Neural progenitor cell (in vitro differentiated cells): ENCODE results near the gene ZFYVE19. TPM values are rescaled to one million over a fixed set of nuclear protein-coding genes. Genes with fewer than 3 reads are reported as not detected.

Experiments used
- DNase-seq: peaks from one replicate; pipeline ENCODE4 v3.0.0-alpha.2; 2016; ENCODE audit warnings: low spot score
- H2AFZ ChIP-seq: fragments of 200-600 bp; sonication (generic); replicated peaks from 2 replicates; pipeline ENCODE4 v1.6.1; 2016; ENCODE audit warnings: antibody characterized with exemption
- H3F3A ChIP-seq: fragments of 200-600 bp; sonication (generic); 2 replicates; pipeline ENCODE4 v1.6.1; 2016; ENCODE audit warnings: antibody characterized with exemption, low read depth
- H3K27ac ChIP-seq: fragments of 200-600 bp; sonication (generic); 2 replicates; pipeline ENCODE4 v1.5.1; 2016; ENCODE audit warnings: mild to moderate bottlenecking
- H3K27me3 ChIP-seq: fragments of 200-600 bp; sonication (generic); 2 replicates; pipeline ENCODE4 v1.6.1; 2016; ENCODE audit warnings: mild to moderate bottlenecking, moderate library complexity
- H3K36me3 ChIP-seq: fragments of 200-600 bp; sonication (generic); 2 replicates; pipeline ENCODE4 v1.5.1; 2016
- H3K4me1 ChIP-seq: fragments of 200-600 bp; sonication (generic); 2 replicates; pipeline ENCODE4 v1.6.1; 2016; ENCODE audit warnings: mixed run types
- H3K4me2 ChIP-seq: fragments of 200-600 bp; sonication (generic); 2 replicates; pipeline ENCODE4 v1.6.1; 2016
- H3K4me3 ChIP-seq: fragments of 200-600 bp; sonication (generic); 2 replicates; pipeline ENCODE4 v1.5.1; 2016
- H3K79me2 ChIP-seq: fragments of 200-600 bp; sonication (generic); 2 replicates; pipeline ENCODE4 v1.6.1; 2016; ENCODE audit warnings: low read depth
- H3K9ac ChIP-seq: fragments of 200-600 bp; sonication (generic); 2 replicates; pipeline ENCODE4 v1.6.1; 2016
- H3K9me3 ChIP-seq: fragments of 200-600 bp; sonication (generic); 2 replicates; pipeline ENCODE4 v1.5.1; 2016; ENCODE audit warnings: low read depth
- H4K20me1 ChIP-seq: fragments of 200-600 bp; sonication (generic); 2 replicates; pipeline ENCODE4 v1.6.1; 2016; ENCODE audit warnings: low read depth
- H3K27ac Mint-ChIP-seq: 3 replicates; pipeline ENCODE4 v1.8.0; 2021; ENCODE audit warnings: mixed read lengths
- H3K27me3 Mint-ChIP-seq: 2 replicates; pipeline ENCODE4 v1.8.0; 2022; ENCODE audit warnings: low read depth, mild to moderate bottlenecking, inconsistent platforms, moderate library complexity, mixed read lengths; ENCODE audit not compliant: insufficient read depth
- H3K36me3 Mint-ChIP-seq: 3 replicates; pipeline ENCODE4 v1.8.0; 2021; ENCODE audit warnings: mixed read lengths
- H3K4me1 Mint-ChIP-seq: 3 replicates; pipeline ENCODE4 v1.8.0; 2021; ENCODE audit warnings: mixed read lengths
- H3K4me3 Mint-ChIP-seq: 3 replicates; pipeline ENCODE4 v1.8.0; 2021; ENCODE audit warnings: mild to moderate bottlenecking, moderate library complexity, mixed read lengths
- H3K9me3 Mint-ChIP-seq: 3 replicates; pipeline ENCODE4 v1.8.0; 2020; ENCODE audit warnings: mixed read lengths
- CTCF ChIP-seq: fragments of 200-600 bp; sonication (generic); IDR thresholded peaks from 2 replicates; pipeline ENCODE4 v1.5.1; 2017; ENCODE audit warnings: antibody characterized with exemption, mild to moderate bottlenecking
- EZH2 ChIP-seq: fragments of 200-600 bp; sonication (generic); IDR thresholded peaks from 2 replicates; pipeline ENCODE4 v1.6.1; 2017; ENCODE audit warnings: antibody characterized with exemption, mild to moderate bottlenecking, moderate library complexity
- EZH2phosphoT487 ChIP-seq: fragments of 200-600 bp; sonication (generic); IDR thresholded peaks from 2 replicates; pipeline ENCODE4 v1.6.1; 2017; ENCODE audit warnings: antibody characterized with exemption
- total RNA-seq: library from RNA; depleted of rRNA; stranded (reverse); fragments of >200 nt; gene quantifications from 2 replicates; pipeline ENCODE4 v1.2.3, GENCODE V29; 2015; ENCODE audit warnings: low replicate concordance

The ZFYVE19 gene
- total RNA-seq, 1 donor from 2014 or later, result 19.3 TPM

GRCh38 chr15:40843261-40843884 lies 36.5 kb downstream of the ZFYVE19 start:
- no peaks in the 10 kb centered on the region for H3K9me3 ChIP-seq
- peak overlapping the region; percentile 85 for H3K4me2 ChIP-seq
- H3K27me3 ChIP-seq, result peaks cover 40% of the 10 kb centered on the region
- Mint-ChIP-seq H3K9me3 (no peaks in the 10 kb centered on the region), H3K4me3 (peak overlapping the region; percentile 82), H3K27ac (no peak overlapping the region), H3K27me3 (peaks cover 38% of the 10 kb centered on the region), H3K4me1 (peaks cover 22% of the 10 kb centered on the region), H3K36me3 (no peaks in the 10 kb centered on the region)
- H3K27ac ChIP-seq, result no peak overlapping the region
- H4K20me1 ChIP-seq, result no peaks in the 10 kb centered on the region
- no peaks in the 10 kb centered on the region for H3K36me3 ChIP-seq
- TF ChIP-seq EZH2phosphoT487 (no peak), CTCF (no peak), EZH2 (no peak)
- peak overlapping the region; percentile 76 for H3K4me3 ChIP-seq
- H2AFZ ChIP-seq, result peak overlapping the region; percentile 77
- H3K4me1 ChIP-seq, result peaks cover 12% of the 10 kb centered on the region
- H3K9ac ChIP-seq, result no peak overlapping the region
- peaks cover 20% of the 10 kb centered on the region for H3F3A ChIP-seq
- DNase-seq, result no peak
- H3K79me2 ChIP-seq, result no peaks in the 10 kb centered on the region

DNA sequence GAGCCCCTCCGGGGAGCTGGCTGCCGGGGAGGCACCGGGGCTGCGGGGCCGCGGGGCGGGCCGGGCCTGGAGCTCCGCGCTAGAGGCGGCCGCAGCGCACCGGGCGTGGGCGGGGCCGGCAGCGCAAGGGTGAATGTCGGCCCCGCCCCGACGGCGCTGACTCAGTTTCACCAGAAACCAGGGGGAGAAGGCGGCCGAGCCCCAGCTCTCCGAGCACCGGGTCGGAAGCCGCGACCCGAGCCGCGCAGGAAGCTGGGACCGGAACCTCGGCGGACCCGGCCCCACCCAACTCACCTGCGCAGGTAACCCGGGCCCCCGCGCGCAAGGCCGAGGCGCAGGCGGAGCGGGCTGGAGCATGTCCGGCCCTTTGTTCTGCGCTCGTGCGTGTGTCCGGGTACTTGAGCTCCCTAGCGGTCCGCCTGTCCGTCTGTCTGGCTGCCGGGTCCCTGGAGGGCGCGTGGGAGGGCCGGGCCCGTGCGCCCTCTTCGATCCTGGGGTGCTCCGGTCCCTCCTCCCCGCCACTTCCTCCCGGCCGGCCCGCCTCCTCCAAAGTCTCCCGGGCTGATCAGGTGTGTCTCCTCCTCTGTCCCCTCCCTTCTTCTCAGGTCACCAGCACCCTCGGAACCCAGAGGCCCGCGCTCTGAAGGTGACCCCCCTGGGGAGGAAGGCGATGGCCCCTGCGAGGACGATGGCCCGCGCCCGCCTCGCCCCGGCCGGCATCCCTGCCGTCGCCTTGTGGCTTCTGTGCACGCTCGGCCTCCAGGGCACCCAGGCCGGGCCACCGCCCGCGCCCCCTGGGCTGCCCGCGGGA lies 37.2 kb downstream of the ZFYVE19 start, which contains the start of gene SPINT1:
Gene SPINT1 (plus strand): TSS at position 164 of the 811 bp plus-strand sequence. CDS start 507 bp downstream, at position 671.
- Histone ChIP-seq H3K36me3 (no peaks in the 10 kb centered on the region), H3K9ac (no peak within 1 kb of the TSS), H3F3A (peaks cover 20% of the 10 kb centered on the region), H2AFZ (peak within 1 kb of the TSS; percentile 77), H4K20me1 (no peaks in the 10 kb centered on the region), H3K4me3 (peak within 1 kb of the TSS; percentile 76), H3K4me2 (peak within 1 kb of the TSS; percentile 85), H3K27me3 (peaks cover 40% of the 10 kb centered on the region), H3K4me1 (peaks cover 12% of the 10 kb centered on the region), H3K27ac (no peak within 1 kb of the TSS), H3K79me2 (no peaks in the 10 kb centered on the region), H3K9me3 (no peaks in the 10 kb centered on the region)
- peak; percentile 74 for DNase-seq
- Mint-ChIP-seq H3K36me3 (no peaks in the 10 kb centered on the region), H3K4me1 (peaks cover 22% of the 10 kb centered on the region), H3K9me3 (no peaks in the 10 kb centered on the region), H3K27me3 (peaks cover 38% of the 10 kb centered on the region), H3K27ac (peak within 1 kb of the TSS; percentile 62), H3K4me3 (peak within 1 kb of the TSS; percentile 82)
- TF ChIP-seq EZH2, result no peak
- peak; percentile 84 for TF ChIP-seq EZH2phosphoT487
- no peak for TF ChIP-seq CTCF

- Histone ChIP-seq H3F3A (peaks cover 20% of the 10 kb centered on the region), H3K79me2 (no peaks in the 10 kb centered on the region), H3K9me3 (no peaks in the 10 kb centered on the region), H3K9ac (no peak overlapping the region), H3K36me3 (no peaks in the 10 kb centered on the region), H3K27ac (no peak overlapping the region), H3K27me3 (peaks cover 40% of the 10 kb centered on the region), H2AFZ (peak overlapping the region; percentile 77), H3K4me3 (peak overlapping the region; percentile 76), H4K20me1 (no peaks in the 10 kb centered on the region), H3K4me1 (peaks cover 12% of the 10 kb centered on the region), H3K4me2 (peak overlapping the region; percentile 85)
- Mint-ChIP-seq H3K36me3 (no peaks in the 10 kb centered on the region), H3K9me3 (no peaks in the 10 kb centered on the region), H3K4me1 (peaks cover 22% of the 10 kb centered on the region), H3K27ac (peak overlapping the region; percentile 62), H3K4me3 (peak overlapping the region; percentile 81), H3K27me3 (peaks cover 38% of the 10 kb centered on the region)
- peak; percentile 59 for DNase-seq
- TF ChIP-seq EZH2phosphoT487 (peak; percentile 75), CTCF (no peak), EZH2 (peak; percentile 90)
These were observed 37.8 kb downstream of the ZFYVE19 start for GRCh38 chr15:40844696-40845030.
